ENCODE data around the gene ZCCHC10.
"Not testable (repeated sequence)": the region's sequence is repeated elsewhere in the genome, so short reads cannot be mapped to it uniquely, and the experiment has no call there.

ZCCHC10 gene

DNA sequence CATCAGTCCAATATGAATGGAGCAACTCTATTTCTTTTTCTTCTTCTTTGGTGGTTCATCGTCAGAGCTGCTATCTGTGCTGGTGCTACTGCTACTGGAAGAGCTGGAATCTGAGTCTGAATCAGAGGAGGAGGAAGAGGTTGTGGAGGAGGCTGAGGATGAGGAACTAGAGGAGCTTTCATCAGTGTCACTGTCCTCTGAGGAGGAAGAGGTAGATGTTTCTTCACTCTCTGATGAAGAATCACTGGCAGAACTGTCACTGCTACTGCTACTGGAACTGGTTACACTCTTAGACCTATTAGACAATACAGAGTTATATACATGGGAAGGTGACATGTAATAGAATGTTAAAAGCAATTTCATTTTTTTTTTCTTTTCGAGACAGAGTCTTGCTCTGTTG is 27.8 kb downstream of the ZCCHC10 start:
- TF ChIP-seq CTCF (IDR thresholded peaks at IDR 0.05; ENCODE audit: low read depth, low read length, missing control alignments), result no peak
- DNase-seq (ENCODE audit: low read depth), result no peak
- no peak overlapping the region for H3K4me3 ChIP-seq (ENCODE audit: low read depth, low read length)

DNA sequence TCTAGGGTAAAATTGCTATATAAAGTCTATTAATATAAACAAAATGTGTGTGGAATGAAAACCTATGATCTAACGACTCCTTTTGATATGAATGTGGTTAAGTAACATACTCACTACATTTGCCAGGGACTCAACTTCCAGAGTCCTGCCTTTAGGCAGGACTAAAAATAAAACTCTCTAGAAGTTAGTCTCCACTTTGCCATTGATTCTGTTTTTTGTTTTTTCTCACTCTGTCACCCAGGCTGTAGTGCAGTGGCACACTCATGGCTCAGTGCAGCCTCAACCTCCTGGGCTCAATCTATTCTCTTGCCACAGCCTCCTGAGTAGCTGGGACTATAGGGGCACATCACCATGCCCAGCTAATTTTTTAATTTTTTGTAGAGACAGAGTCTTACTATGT is 30.0 kb downstream of the ZCCHC10 start:
- no peak for TF ChIP-seq CTCF (IDR thresholded peaks at IDR 0.05; ENCODE audit: low read depth, low read length, missing control alignments)
- no peak for DNase-seq (ENCODE audit: low read depth)
- H3K4me3 ChIP-seq (ENCODE audit: low read depth, low read length), result no peak overlapping the region

DNA sequence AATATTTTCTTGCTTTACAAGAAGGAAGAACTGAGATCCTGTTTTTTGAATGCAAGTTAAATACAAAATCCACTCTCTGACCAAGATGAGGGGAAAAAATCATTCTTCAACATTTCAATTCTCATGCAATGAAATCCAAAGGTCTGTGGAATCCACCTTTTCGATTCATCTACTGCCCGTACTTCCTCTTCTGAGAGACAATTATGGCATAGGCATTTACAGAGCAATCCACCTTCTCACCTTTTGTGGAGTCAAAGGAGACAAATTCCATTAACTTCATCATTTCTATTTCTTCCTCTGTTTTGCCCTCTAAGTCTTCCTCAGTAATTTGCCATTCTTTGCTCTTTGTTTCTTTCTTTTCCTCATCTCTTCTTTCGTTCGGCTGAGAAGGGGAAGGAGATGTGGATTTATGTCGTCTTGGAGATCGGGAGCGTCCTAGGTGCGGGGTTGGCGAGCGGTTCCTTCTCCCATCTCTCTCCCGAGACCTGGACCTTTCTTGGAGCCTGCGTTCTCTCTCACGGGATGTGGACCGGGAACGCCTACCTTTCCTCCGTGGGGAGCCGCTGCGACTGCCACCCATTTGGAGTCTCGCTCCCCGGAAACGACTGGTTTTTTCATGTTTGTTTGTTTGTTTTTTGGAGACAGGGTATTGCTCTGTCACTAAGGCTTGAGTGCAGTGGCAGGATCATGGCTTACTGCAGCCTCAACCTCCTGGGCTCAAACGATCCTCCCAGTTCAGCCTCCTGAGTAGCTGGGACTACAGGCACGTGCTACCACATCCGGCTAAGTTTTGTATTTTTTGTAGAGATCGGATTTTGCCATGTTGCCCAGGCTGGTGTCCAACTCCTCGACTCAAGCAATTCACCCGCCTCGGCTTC is 38.6 kb downstream of the ZCCHC10 start:
- no peak for TF ChIP-seq CTCF (IDR thresholded peaks at IDR 0.05; ENCODE audit: low read depth, low read length, missing control alignments)
- no peak overlapping the region for H3K4me3 ChIP-seq (ENCODE audit: low read depth, low read length)
- DNase-seq (ENCODE audit: low read depth), result no peak

- H3K4me3 ChIP-seq (ENCODE audit: low read depth, low read length); DNase-seq (ENCODE audit: low read depth): not testable (repeated sequence)
Observed at GRCh38 chr5:132982971-132983370, 43.4 kb downstream of the ZCCHC10 start.

DNA sequence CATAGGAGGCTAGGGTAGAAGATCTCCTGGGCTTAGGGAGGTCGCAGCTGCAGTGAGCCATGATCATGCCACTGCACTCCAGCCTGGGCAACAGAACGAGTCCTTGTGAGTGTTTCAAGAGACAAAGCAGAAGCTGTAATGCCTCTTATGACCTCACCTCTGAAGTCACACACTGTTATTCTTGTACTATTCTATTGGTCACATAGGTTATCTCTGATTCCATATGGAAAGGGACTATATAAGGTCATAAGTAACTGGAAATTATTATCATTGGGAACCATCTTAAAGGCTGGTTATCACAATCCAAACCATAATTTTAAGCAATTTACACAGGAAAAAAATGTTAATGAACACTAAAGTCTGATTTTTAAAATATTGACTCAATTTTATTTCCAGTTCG is 45.1 kb downstream of the ZCCHC10 start:
- DNase-seq (ENCODE audit: low read depth), result no peak
- H3K4me3 ChIP-seq (ENCODE audit: low read depth, low read length), result no peak overlapping the region
- TF ChIP-seq CTCF (IDR thresholded peaks at IDR 0.05; ENCODE audit: low read depth, low read length, missing control alignments), result no peak

GRCh38 chr5:132979976-132980375 is 46.4 kb downstream of the ZCCHC10 start:
- H3K4me3 ChIP-seq (ENCODE audit: low read depth, low read length), result no peak overlapping the region
- TF ChIP-seq CTCF (IDR thresholded peaks at IDR 0.05; ENCODE audit: low read depth, low read length, missing control alignments), result no peak
- no peak for DNase-seq (ENCODE audit: low read depth)

- TF ChIP-seq CTCF (IDR thresholded peaks at IDR 0.05; ENCODE audit: low read depth, low read length, missing control alignments), result no peak
- DNase-seq (ENCODE audit: low read depth), result no peak
- H3K4me3 ChIP-seq (ENCODE audit: low read depth, low read length), result no peak overlapping the region
Observed at GRCh38 chr5:132979367-132979940, 46.9 kb downstream of the ZCCHC10 start.

Measured in GM12864 (cell line).